MV-4-11 (cell line): ENCODE measurements around the gene ADCY5.

Source experiments
- DNase-seq: peaks from one replicate; lab custom pipeline; 2025; lab: John Stamatoyannopoulos, UW

ADCY5 gene

GRCh38 chr3:123326531-123326930 is 122.4 kb downstream of the ADCY5 start:
- DNase-seq, result no peak

- DNase-seq, result no peak
These were observed 123.1 kb downstream of the ADCY5 start for GRCh38 chr3:123325766-123326256.

- no peak for DNase-seq
These were observed 123.8 kb downstream of the ADCY5 start for GRCh38 chr3:123324880-123325765.

- DNase-seq, result no peak
These were observed 125.1 kb downstream of the ADCY5 start for GRCh38 chr3:123323781-123324180.

- DNase-seq, result no peak
These were observed 126.0 kb downstream of the ADCY5 start for GRCh38 chr3:123322866-123323265.

GRCh38 chr3:123321806-123322205 is 127.1 kb downstream of the ADCY5 start:
- no peak for DNase-seq

- DNase-seq, result no peak
These were observed 128.7 kb downstream of the ADCY5 start for GRCh38 chr3:123320221-123320620.

GRCh38 chr3:123319760-123320159 is 129.1 kb downstream of the ADCY5 start:
- no peak for DNase-seq

- DNase-seq, result no peak
These were observed 130.5 kb downstream of the ADCY5 start for GRCh38 chr3:123318374-123318773.

GRCh38 chr3:123317716-123318115 is 131.2 kb downstream of the ADCY5 start:
- DNase-seq, result no peak

- no peak for DNase-seq
These were observed 133.7 kb downstream of the ADCY5 start for GRCh38 chr3:123315271-123315595.

- no peak for DNase-seq
These were observed 134.3 kb downstream of the ADCY5 start for GRCh38 chr3:123314359-123315270.

GRCh38 chr3:123313889-123314288 is 135.0 kb downstream of the ADCY5 start:
- DNase-seq, result no peak

- no peak for DNase-seq
These were observed 136.3 kb downstream of the ADCY5 start for GRCh38 chr3:123312331-123313265.

GRCh38 chr3:123311201-123311600 is 137.7 kb downstream of the ADCY5 start:
- DNase-seq, result no peak

- no peak for DNase-seq
These were observed 138.1 kb downstream of the ADCY5 start for GRCh38 chr3:123310741-123311140.

GRCh38 chr3:123310186-123310585 is 138.7 kb downstream of the ADCY5 start:
- no peak for DNase-seq

GRCh38 chr3:123307064-123307463 is 141.8 kb downstream of the ADCY5 start:
- no peak for DNase-seq

GRCh38 chr3:123305192-123305591 is 143.7 kb downstream of the ADCY5 start:
- DNase-seq, result no peak

GRCh38 chr3:123303976-123304560 is 144.8 kb downstream of the ADCY5 start:
- no peak for DNase-seq

- DNase-seq, result no peak
These were observed 145.9 kb downstream of the ADCY5 start for GRCh38 chr3:123302961-123303360.
